Hematopoietic multipotent progenitor cell (in vitro differentiated cells): ENCODE measurements around the gene FAM78A. TPM values are rescaled to one million over a fixed set of nuclear protein-coding genes. Genes with fewer than 3 reads are reported as not detected.
"Not testable (repeated sequence)": the region's sequence is repeated elsewhere in the genome, so short reads cannot be mapped to it uniquely, and the experiment has no call there.

Experiments used
- DNase-seq, 3 donors: peaks; one replicate each; pipeline ENCODE4 v3.0.0-alpha.2; 2011 to 2015; ENCODE audit warnings: low read depth in 2 of 3, low spot score in 2 of 3
- total RNA-seq: library from RNA; depleted of rRNA; stranded (reverse); fragments of >200 nt; gene quantifications from one replicate; pipeline ENCODE4 v1.2.3, GENCODE V29; 2012

The FAM78A gene
- total RNA-seq, 1 donor = 70.3 TPM

GRCh38 chr9:131282688-131283422 is 6.5 kb upstream of the FAM78A start:
- DNase-seq = no peak

- no peak for DNase-seq
Measured at GRCh38 chr9:131282175-131282574, 5.9 kb upstream of the FAM78A start.

- DNase-seq = no peak
Measured at GRCh38 chr9:131281119-131281965, 5.0 kb upstream of the FAM78A start.

GRCh38 chr9:131280660-131281059 is 4.3 kb upstream of the FAM78A start:
- DNase-seq = no peak

- no peak for DNase-seq
Measured at GRCh38 chr9:131279863-131280570, 3.7 kb upstream of the FAM78A start.

- no peak for DNase-seq
Measured at GRCh38 chr9:131279196-131279862, 3.0 kb upstream of the FAM78A start.

GRCh38 chr9:131278702-131279111 is 2.4 kb upstream of the FAM78A start:
- no peak for DNase-seq

GRCh38 chr9:131277910-131278701 is 1.8 kb upstream of the FAM78A start:
- DNase-seq = peak in 2 of 3 donors; percentile 72 to 85

- DNase-seq = no peak
Measured at GRCh38 chr9:131277287-131277909, 1.1 kb upstream of the FAM78A start.

- no peak for DNase-seq
Measured at GRCh38 chr9:131276891-131277286, 579 bp upstream of the FAM78A start.

- DNase-seq = peak in 1 of 3 donors; percentile 46
Measured at GRCh38 chr9:131275332-131276093, 797 bp downstream of the FAM78A start.

- no peak for DNase-seq
Measured at GRCh38 chr9:131274674-131275331, 1.5 kb downstream of the FAM78A start.

- no peak for DNase-seq
Measured at GRCh38 chr9:131273856-131274673, 2.2 kb downstream of the FAM78A start.

GRCh38 chr9:131273146-131273855 is 3.0 kb downstream of the FAM78A start:
- no peak for DNase-seq

GRCh38 chr9:131272212-131272611 is 4.1 kb downstream of the FAM78A start:
- DNase-seq = no peak

- DNase-seq = no peak
Measured at GRCh38 chr9:131271506-131271931, 4.8 kb downstream of the FAM78A start.

GRCh38 chr9:131271016-131271273 is 5.4 kb downstream of the FAM78A start:
- not testable (repeated sequence) for DNase-seq
